GM18517 (cell line): ENCODE data around the gene CD82.

Source experiments
- ATAC-seq: cut with Tn5 transposase; IDR thresholded peaks from one replicate; pipeline ENCODE4 v1.9.1; 2021; ENCODE audit warnings: mild to moderate bottlenecking, moderate library complexity; ENCODE audit not compliant: unreplicated experiment

The CD82 gene

GRCh38 chr11:44574610-44575287 lies 9.3 kb downstream of the CD82 start:
- no peak for ATAC-seq

DNA sequence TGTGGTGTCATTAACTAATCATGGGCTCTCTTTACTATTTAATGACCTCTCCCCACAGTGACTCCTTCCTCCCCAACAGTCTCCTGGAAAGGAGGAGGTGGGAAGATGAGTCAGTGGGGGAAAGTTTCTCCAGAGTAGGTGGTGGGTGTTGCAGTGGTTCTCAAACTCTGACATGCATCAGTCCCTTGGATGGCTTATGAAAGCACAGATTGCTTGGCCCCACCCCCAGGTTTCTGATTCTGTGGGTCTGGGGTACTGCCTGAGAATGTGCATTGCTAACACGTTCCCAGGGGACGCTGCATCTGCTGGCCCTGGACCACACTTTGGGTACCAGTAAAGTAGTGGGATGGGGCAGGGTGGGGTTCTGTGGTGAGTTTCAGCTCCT lies 9.8 kb downstream of the CD82 start:
- ATAC-seq = no peak

DNA sequence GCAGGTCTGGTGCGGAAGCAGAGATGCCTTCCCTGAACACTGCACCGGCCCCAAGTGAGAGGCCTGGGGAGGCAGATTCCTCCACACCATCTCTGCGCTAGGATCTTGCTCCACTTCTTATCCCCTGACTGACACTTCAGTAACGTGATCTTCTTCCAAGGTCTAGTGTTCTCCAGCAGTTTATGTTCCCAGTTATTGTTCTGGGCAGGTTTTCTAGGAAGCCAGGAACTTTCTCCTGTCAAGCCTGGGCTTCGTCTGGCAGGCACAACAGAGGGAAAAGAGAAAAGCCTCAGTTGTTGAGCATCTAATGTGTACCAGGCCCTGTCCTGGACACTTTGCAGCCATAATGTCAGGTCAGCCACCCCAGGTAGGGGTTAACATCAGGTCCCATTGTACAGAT lies 10.5 kb downstream of the CD82 start:
- no peak for ATAC-seq

GRCh38 chr11:44576656-44577055 lies 11.2 kb downstream of the CD82 start:
- ATAC-seq = no peak

GRCh38 chr11:44577231-44577830 lies 11.9 kb downstream of the CD82 start:
- ATAC-seq = no peak

DNA sequence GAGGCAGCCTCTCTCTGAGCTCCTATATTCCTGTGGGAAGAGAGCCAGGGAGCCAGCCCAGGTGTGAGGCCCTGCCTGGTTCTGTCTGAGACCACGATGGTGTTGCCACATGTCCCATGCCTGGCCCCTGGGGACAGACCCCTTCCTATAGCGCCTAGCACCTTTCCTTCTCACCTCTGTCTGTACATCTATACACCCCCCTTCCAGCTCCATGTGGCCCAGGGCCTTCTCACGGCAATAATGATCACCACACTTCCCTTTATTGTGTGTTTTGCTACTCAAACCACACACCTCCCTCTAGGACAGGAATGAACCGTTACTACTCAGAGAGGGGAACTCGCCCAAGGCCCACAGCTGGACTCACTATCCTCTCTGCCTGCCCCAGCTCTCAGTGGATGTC lies 12.8 kb downstream of the CD82 start:
- ATAC-seq = no peak

DNA sequence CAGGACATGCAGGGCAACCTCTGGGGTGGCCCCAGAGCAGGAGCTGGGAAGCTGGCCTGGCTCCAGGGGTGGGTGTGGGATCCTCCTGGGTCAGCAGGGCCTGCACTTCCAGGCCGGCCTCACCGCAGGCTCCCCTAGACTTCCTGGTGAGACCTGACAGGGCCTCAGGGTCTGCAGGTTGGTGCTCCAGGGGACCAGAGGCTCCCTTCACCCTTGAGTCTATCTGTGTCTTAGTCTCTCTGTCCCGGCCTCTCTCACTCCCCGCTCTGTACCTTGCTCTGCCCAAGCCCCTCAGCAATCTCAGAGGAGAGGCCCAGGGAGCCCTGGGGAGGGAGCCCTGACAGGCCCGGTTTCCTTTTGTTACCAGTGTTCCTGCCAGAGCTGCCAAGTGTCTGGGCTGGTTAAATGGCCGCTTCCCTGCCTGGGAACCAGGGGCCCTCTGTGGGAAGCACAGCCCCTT lies 13.9 kb downstream of the CD82 start:
- ATAC-seq = no peak

- no peak for ATAC-seq
Observed at GRCh38 chr11:44580701-44581100, 15.2 kb downstream of the CD82 start.

- no peak for ATAC-seq
Observed at GRCh38 chr11:44581246-44581645, 15.8 kb downstream of the CD82 start.

- ATAC-seq = no peak
Observed at GRCh38 chr11:44582641-44583352, 17.3 kb downstream of the CD82 start.

DNA sequence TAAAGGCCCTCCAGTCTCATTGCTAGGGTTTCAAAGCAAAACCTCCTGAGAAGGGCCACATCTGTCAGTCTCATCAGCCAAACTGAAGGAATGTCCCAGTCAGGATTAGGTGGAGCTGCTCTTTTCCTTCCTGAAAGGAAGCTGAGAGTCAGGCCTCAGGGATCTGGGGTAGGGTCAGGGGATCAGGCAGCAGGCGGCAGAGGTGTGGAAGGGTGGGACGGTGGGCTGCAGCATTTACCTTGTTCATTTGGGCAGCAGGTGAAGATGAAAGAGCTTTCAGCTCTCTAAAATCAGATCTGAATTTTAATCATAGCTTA lies 17.8 kb downstream of the CD82 start:
- ATAC-seq = no peak

- ATAC-seq = no peak
Observed at GRCh38 chr11:44585421-44585820, 20.0 kb downstream of the CD82 start.

DNA sequence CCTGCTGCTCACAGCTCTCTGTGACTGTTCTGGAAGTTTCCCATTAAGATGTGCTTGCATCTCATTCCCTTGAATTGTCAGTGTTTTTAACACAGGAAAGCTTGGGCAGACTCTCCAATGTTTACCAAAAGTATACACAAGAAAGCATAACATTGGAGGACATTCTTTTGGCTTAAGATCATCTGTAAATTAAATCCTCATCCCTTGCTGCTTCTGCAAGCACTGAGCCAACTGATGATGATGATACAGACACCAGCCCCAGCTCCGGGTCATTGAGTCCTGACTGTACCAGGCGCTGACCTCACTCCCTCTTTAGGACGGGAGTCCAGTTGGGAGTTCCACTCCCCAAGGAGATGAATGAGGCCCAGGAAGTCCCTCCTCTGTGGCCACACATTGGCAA lies 23.8 kb downstream of the CD82 start:
- no peak for ATAC-seq

DNA sequence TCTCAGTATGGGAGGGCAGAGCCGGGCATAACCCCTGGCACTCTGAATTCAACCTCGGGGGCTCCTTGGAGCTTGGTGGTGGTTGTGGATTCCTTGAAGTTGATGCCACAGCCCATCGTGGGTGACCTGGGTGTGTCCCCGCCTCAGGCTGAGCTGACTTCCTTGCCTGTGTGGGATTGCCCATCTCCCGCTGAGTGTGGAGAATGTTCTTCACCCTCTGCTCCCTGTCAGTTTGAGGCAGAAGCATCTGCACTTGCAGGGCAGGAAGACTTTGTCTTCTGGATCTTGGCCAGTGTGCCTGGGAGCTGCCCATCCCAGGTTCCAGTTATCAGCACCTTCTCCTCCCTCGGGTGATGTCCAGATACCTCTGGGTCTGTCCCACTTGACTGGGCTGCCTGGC lies 25.3 kb downstream of the CD82 start:
- ATAC-seq = no peak

GRCh38 chr11:44591557-44591956 lies 26.1 kb downstream of the CD82 start:
- no peak for ATAC-seq

DNA sequence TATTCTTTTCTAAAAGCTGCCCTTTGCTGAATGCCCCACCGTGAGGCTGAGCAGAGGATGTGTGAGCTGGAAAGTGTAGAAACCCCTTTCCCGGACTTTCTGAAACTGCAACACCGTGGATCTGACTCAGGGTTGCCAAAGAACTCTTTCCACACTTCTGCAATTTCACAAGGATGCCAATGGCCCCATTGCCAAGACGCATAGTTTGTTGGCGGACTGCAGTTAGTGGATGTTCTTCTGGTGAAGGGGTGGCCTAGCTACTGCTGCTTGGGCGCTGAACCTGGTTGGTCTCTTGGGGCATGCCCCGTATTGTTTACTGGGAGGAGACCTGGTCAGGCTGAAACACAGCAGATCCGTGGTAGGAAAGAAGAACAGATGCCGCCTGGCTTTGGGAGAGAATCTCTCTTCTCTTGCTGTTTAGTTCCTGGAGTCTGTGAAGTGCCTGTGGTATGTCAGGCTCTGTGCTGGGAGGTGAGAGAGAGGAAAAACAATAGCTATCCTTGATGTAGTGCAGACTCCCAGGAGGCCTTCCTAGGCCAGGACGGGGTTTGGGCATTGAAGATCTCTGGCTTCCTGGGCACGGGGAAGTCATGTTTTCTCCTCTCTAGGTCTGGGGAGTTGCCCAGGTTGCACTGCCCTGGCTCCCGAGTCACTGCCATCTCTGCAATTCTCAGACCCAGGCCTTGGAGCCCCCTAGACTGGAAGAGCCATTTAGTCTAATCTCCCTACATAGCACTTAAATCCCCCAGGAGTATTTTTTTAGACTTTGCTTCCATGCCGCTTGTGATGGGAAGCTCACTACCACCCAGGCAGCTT lies 26.9 kb downstream of the CD82 start:
- no peak for ATAC-seq

DNA sequence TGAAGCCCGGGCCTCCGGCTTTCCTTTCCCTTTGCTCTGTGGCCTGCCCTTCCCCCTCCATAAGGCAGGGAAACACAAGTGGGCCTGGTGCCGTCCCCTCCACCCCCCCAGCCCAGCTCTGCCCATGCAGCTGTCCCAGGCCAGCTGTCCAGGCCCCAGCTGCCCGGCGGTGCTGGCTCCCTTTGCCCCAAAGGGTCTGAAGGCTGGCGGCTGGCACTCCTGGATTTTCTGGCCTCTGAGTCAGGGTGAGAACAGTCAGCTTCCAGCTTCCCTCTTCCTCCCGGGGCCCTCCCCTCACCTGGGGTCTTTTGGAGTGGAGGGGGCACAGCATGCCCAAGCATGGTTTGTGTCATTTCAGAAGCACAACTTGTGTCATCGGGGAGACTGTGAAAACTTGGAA lies 27.8 kb downstream of the CD82 start:
- ATAC-seq = no peak

DNA sequence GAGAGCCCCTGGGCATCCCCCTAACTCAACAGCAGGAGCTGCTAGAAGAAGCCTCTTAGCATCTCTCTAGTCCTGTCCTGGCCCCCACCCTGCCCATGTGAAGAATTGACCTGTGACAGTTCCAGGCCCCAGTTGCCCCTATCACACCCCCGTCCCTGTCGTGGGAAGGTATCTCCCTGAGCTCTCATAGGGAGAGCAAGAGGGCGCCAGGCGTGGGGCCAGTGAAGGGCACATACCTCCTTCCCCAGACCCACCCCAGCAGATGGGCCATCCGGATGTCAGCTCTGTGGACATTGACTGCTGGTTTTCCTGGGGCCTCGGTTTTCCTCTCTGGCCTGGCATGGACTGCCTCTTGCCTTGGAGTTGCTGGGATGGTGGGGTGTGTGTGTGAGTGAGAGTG lies 29.5 kb downstream of the CD82 start:
- no peak for ATAC-seq

GRCh38 chr11:44595964-44596381 lies 30.5 kb downstream of the CD82 start:
- ATAC-seq = no peak

DNA sequence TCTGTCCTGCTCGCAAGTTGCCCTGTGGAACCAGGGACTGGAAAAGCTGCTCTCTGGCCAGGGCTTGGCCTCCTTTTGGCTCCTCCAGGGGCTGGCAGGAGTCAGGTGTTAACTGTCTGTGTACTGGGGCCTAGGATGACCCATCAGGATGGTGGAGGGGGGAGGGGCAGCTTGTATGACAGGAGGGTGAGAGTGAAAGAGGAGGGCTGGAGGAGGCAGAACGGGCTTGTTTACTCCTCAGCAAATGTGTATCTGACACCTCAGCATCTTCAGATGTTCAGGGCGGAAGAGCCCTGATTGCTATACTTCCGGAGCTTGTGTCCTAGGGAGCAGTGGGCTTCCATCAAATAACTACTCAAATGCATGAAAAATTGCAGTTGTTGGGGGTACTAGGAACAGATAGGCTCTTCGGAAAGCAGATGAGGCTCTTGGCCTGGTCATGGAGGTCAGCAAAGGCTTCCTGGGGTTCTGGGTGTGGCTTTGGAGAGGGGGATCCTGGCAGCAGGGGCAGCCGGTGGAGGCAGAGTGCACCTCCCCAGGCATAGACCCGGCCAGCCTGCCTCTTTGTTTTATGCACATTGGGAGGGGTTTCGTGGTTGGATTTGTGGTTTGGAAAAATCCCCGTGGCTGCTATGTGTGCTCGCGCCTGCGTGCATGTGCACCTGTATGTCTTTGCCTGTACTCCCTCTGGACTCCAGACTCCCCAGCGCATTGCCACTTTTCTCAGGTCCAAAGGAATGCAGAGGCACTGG lies 31.2 kb downstream of the CD82 start:
- peak; percentile 42 for ATAC-seq
